Effector memory CD4-positive, alpha-beta T cell (primary cell): ENCODE data around the gene DCAKD.

Source experiments
- DNase-seq, 3 donors: peaks; one replicate each; pipeline ENCODE4 v3.0.0-alpha.2; 2020
- H3K27ac ChIP-seq: 2 replicates; pipeline ENCODE4 v1.7.0; 2013; ENCODE audit warnings: mild to moderate bottlenecking, low read length, moderate library complexity; ENCODE audit not compliant: insufficient read depth, poor library complexity, severe bottlenecking
- H3K27me3 ChIP-seq: replicated peaks from 2 replicates; pipeline ENCODE4 v1.7.0; 2013; ENCODE audit warnings: mild to moderate bottlenecking, low read length; ENCODE audit not compliant: insufficient read depth, control insufficient read depth, poor library complexity, severe bottlenecking
- H3K36me3 ChIP-seq: 2 replicates; pipeline ENCODE4 v1.7.0; 2013; ENCODE audit warnings: mild to moderate bottlenecking, low read length, moderate library complexity; ENCODE audit not compliant: control insufficient read depth, insufficient read depth
- H3K4me1 ChIP-seq: 2 replicates; pipeline ENCODE4 v1.7.0; 2013; ENCODE audit warnings: low read length, mild to moderate bottlenecking; ENCODE audit not compliant: control insufficient read depth, insufficient read depth, poor library complexity, severe bottlenecking
- H3K4me3 ChIP-seq: 2 replicates; pipeline ENCODE4 v1.7.0; 2013; ENCODE audit warnings: low read length, low read depth, mild to moderate bottlenecking; ENCODE audit not compliant: insufficient read depth, poor library complexity, severe bottlenecking
- H3K9me3 ChIP-seq: 2 replicates; pipeline ENCODE4 v1.7.0; 2013; ENCODE audit warnings: mild to moderate bottlenecking, low read length, moderate library complexity; ENCODE audit not compliant: control insufficient read depth

The DCAKD gene

DNA sequence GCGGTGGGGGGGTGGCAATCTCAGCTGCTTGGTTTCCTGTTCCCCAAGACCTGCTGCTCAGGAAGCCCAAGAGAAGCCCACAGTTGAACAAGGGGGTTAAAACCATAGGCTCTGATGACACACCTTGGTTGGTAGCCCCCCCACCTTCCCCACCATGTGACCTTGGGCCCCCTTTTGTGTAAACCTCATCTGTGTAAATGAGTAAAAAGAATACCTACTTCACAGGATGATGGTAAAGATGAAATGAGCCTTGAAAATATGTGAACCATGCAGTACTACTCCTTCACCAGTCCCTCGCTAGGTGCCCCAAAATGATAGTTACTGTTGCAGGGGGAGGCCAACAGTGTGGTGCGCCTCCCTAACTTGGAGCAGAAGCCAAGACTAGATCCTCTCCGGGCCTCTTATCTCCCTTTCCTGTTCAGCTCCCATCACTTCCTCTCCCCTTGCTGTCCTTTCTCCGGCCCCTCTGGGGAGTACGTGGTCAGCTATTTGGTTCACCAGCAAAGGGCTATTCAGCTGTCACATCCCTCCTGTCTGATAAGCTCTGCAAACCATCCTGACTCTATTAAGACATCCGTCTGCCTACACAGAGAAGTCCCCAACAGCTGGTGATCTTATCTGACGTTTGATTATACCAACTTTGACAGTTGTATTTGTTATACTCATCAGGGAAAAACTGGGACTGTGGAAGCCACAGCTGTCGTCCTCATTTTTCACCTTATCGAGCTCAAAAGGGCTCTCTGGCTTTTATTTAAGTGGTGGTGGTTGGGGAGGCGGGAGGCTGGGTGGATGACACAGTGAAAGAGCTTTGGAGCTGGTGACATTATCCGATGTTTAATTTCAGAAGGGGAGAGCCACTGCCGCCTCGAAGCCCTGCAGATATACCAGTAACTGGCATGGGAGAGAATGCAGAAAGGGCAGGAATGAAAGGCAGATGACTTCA is 19.9 kb downstream of the DCAKD start:
- H3K4me1 ChIP-seq, result no peaks in the 10 kb centered on the region
- H3K9me3 ChIP-seq, result no peaks in the 10 kb centered on the region
- H3K27ac ChIP-seq, result no peak overlapping the region
- H3K36me3 ChIP-seq, result peaks cover 49% of the 10 kb centered on the region
- no peaks in the 10 kb centered on the region for H3K27me3 ChIP-seq
- H3K4me3 ChIP-seq, result no peak overlapping the region
- no peak for DNase-seq

- H3K36me3 ChIP-seq, result peaks cover 49% of the 10 kb centered on the region
- H3K27ac ChIP-seq, result no peak overlapping the region
- DNase-seq, result no peak
- H3K27me3 ChIP-seq, result no peaks in the 10 kb centered on the region
- no peak overlapping the region for H3K4me3 ChIP-seq
- H3K4me1 ChIP-seq, result no peaks in the 10 kb centered on the region
- no peaks in the 10 kb centered on the region for H3K9me3 ChIP-seq
Measured at GRCh38 chr17:45030733-45031132, 20.7 kb downstream of the DCAKD start.

GRCh38 chr17:45029758-45030423 is 21.5 kb downstream of the DCAKD start:
- Histone ChIP-seq H3K4me1 (no peaks in the 10 kb centered on the region), H3K36me3 (peaks cover 49% of the 10 kb centered on the region), H3K4me3 (no peak overlapping the region), H3K9me3 (no peaks in the 10 kb centered on the region), H3K27ac (no peak overlapping the region), H3K27me3 (no peaks in the 10 kb centered on the region)
- DNase-seq, result no peak

DNA sequence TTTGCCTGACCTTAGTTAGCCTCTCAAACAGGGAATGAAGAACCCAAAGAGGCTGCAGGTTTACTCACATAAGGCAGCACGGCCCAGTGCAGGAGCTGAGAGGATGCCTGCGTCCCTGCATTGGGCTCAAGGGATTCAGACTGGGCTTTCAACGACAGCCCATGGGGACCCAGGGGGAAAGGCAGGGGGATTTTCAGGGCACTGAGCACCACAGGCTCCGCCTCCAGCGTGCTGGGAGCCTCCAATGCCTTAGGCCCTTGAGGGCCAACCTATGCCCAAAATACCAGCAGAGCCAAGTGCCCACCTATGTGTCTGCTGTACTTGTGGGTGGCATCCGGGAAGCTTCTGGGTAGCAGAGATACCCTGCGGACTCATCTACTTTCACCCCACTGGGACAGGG is 22.3 kb downstream of the DCAKD start:
- no peak overlapping the region for H3K27ac ChIP-seq
- H3K36me3 ChIP-seq, result peaks cover 41% of the 10 kb centered on the region
- no peak for DNase-seq
- no peaks in the 10 kb centered on the region for H3K4me1 ChIP-seq
- no peaks in the 10 kb centered on the region for H3K9me3 ChIP-seq
- H3K27me3 ChIP-seq, result no peaks in the 10 kb centered on the region
- H3K4me3 ChIP-seq, result no peak overlapping the region

- DNase-seq, result no peak
- Histone ChIP-seq H3K4me3 (no peak overlapping the region), H3K4me1 (peaks cover 13% of the 10 kb centered on the region), H3K9me3 (no peaks in the 10 kb centered on the region), H3K27ac (no peak overlapping the region), H3K36me3 (no peaks in the 10 kb centered on the region), H3K27me3 (peaks cover 38% of the 10 kb centered on the region)
Measured at GRCh38 chr17:45022655-45023339, 28.6 kb downstream of the DCAKD start.

- Histone ChIP-seq H3K27me3 (peaks cover 38% of the 10 kb centered on the region), H3K36me3 (no peaks in the 10 kb centered on the region), H3K9me3 (no peaks in the 10 kb centered on the region), H3K4me3 (no peak overlapping the region), H3K4me1 (peaks cover 13% of the 10 kb centered on the region), H3K27ac (no peak overlapping the region)
- no peak for DNase-seq
Measured at GRCh38 chr17:45022288-45022648, 29.2 kb downstream of the DCAKD start.

GRCh38 chr17:45021607-45022287 is 29.7 kb downstream of the DCAKD start:
- no peaks in the 10 kb centered on the region for H3K9me3 ChIP-seq
- H3K4me3 ChIP-seq, result peak overlapping the region; percentile 14
- peaks cover 38% of the 10 kb centered on the region for H3K27me3 ChIP-seq
- peak; percentile 25 to 41 (median 37) for DNase-seq
- peaks cover 13% of the 10 kb centered on the region for H3K4me1 ChIP-seq
- H3K27ac ChIP-seq, result no peak overlapping the region
- H3K36me3 ChIP-seq, result no peaks in the 10 kb centered on the region

- Histone ChIP-seq H3K4me3 (no peak overlapping the region), H3K27ac (no peak overlapping the region), H3K4me1 (peaks cover 13% of the 10 kb centered on the region), H3K9me3 (no peaks in the 10 kb centered on the region), H3K27me3 (peaks cover 38% of the 10 kb centered on the region), H3K36me3 (no peaks in the 10 kb centered on the region)
- no peak for DNase-seq
Measured at GRCh38 chr17:45020354-45021138, 30.9 kb downstream of the DCAKD start.
